Dermis microvascular lymphatic vessel endothelial cell (primary cell): ENCODE data around the gene UBQLN1. TPM values are rescaled to one million over a fixed set of nuclear protein-coding genes. Genes with fewer than 3 reads are reported as not detected.

Experiments used
- DNase-seq, 2 donors: peaks; one replicate each; pipeline versions ENCODE4 v3.0.0 to v3.0.0-alpha.2; 2010; ENCODE audit warnings: low read depth in 2 of 2
- total RNA-seq: library from RNA; depleted of rRNA; stranded (reverse); fragments of >200 nt; gene quantifications from 2 replicates; pipeline ENCODE4 v1.2.1, GENCODE V29; 2014

Gene UBQLN1
- total RNA-seq, 1 donor from 2014 or later = 98.8 TPM

DNA sequence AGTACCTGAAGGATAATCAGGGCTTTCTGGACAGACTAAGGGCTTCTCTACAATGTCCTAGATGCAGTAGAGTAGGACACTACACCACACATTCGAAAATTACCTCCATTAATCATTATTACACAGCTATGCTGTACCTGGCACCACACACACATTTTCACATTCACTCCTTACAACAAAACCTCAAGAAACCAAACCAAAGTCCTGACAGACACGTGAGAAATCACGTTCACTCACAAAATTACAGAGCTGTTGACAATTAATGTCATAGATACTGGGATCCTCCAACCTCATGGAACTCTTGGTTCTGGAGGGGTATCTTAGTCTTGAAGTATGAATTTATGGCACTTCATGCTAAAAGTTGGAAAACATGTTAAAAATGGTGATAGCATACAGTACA lies 16.3 kb downstream of the UBQLN1 start:
- DNase-seq = no peak

- DNase-seq = no peak
These were observed 18.8 kb downstream of the UBQLN1 start for GRCh38 chr9:83688921-83689320.

DNA sequence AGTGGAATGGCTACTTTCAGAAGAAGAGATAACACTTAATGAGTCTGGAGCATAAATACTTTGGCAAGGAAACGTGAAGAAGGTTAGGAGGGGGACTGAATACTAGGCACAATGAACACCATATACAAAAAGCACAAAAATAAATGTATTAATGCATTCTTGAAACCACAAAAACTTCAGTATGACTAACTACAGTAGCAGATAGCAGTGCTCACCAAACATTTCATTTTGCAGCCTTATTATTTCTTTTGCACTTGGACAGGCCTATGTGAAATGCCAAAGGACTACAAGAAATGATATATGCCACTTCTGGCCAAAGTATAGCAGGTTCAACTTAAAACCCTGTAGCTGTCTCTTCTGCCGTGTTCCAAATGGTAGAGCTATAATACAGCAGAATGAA lies 26.3 kb downstream of the UBQLN1 start:
- no peak for DNase-seq

DNA sequence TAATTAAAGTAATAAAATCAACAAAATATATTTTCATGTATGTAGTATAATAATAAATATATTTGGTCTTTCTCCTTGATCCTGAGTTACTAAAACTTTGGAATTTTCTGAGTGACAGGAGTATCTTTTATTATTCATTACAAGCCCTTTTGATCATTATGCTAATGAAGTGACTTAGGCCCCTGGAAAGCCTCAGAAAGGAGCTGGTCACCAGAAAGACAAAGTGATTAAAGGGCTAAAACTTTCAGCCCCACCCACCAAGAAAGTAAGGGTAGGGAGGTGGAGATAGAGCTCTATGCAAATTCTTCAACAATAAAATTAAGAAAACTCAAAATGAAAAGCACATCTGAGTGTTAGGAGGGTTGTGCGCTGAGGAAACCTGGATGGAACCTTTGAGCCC lies 27.5 kb downstream of the UBQLN1 start:
- no peak for DNase-seq

GRCh38 chr9:83677596-83677995 lies 30.2 kb downstream of the UBQLN1 start:
- no peak for DNase-seq

DNA sequence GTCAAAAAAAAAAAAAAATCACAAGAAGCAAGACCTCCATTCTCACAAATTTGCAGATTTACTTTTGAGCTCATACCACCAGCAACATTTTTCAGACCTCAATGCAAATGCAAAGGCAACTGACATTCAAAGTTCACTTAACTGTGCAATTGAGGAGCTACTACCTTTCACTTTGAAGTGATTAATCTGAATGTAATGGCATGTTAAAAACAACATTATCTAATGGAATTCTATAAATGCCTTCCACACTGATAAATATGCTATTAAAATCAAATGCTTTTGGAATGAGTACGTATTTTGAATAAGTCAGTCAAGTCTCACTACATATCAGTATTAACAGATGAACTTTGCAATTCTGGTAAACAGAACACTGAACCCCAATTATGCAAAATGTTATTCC lies 32.3 kb downstream of the UBQLN1 start:
- no peak for DNase-seq

- no peak for DNase-seq
These were observed 36.3 kb downstream of the UBQLN1 start for GRCh38 chr9:83671451-83671850.

DNA sequence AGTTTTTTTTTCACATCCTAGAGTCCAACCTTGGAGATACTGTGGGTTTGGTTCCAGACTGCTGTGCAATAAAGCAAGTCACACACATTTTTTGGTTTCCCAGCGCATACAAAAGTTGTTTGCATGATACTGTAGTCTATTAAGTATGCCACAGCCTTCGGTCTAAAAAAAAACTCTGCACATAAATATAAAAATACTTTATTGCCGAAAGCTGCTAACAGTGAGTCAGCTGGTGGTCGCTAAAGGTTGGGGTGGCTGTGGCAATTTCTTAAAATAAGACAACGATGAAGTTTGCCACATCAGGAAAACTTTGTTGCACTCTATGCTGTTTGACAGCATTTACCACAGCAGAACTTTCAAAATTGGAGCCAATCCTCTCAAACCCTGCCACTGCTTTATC lies 37.4 kb downstream of the UBQLN1 start:
- no peak for DNase-seq

DNA sequence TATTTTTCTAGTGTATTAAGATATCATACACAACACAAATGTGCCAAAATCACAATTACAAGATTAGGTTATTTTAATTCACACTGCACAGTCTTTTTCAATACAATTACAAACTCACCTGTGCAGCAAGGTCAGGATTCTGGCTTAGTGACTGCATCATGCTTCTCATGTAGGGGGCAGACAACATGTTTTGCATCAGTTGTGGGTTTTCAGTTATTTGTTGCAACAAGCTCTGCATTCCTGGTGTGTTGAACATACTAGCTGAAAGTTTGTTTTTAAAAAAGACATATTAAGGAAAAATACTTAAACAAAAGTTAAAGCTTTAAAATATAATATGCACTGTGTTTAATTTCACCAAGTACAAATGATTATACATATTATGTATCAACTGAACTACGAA lies 38.7 kb downstream of the UBQLN1 start:
- DNase-seq = no peak

DNA sequence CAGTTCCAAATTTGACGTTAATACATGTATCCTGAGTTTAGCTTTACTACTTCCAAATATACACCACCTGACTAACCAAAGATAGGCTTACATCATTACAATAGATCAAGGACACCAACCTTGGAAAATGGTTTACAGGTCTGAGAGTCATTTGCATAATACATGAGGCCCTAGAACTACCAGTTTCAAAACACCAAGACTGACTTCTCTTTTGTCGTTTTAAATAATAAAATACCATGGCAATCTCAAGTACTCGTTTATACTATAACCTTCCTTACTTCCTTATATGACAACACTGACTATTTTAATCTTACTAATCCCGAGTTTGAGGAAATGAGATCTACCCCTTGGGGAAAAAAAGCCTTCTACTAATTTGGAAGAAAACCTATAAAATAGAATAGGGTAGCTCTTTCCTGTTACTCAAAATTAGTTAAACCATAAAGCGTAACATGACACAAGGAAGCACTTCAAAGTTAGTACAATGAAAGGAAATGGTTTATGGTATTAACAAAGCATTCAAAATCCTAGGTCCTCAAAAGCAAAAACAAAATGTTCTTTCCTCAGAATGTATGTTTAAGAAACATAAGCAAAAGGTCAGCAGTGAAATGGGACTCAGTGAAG lies 42.1 kb downstream of the UBQLN1 start:
- peak; percentile 43 to 71 for DNase-seq

GRCh38 chr9:83662933-83663332 lies 44.8 kb downstream of the UBQLN1 start:
- no peak for DNase-seq

DNA sequence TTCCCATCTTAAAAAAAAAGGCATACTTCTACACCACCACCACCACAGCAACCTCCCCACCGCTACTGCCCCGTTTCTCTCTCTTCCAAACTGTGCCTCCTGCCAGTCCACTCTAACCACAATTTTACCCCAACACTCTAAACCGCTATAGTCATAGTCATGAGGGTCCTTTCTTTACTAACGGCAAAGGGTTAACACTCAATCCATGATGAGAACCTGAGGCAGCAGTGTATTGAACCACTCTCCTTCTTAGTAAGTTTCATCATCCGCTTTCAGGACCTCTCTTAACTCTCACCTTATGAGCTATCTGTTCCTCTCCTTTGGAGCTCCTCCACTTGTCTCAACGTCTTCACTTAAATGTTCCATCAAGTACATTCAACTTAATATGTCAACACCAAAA lies 50.8 kb downstream of the UBQLN1 start:
- no peak for DNase-seq

- DNase-seq = no peak
These were observed 51.6 kb downstream of the UBQLN1 start for GRCh38 chr9:83656032-83656680.

DNA sequence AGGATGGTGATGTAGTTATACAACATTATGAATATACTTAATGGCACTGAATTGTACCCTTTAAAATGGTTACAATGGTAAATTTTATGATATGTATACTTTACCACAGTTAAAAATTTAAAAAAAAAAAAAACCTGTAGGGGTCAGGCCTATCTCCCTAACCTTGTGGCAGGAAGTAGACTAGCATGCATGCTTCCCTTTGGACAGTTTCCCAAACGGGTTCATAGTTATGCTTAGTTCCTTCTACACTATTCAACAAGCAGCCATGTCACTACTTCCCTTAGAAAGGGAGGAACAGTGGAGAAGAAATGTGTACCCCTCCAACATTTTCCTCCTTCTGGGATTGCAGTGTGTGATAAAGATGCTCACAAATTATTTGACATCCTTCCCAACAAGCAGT lies 52.3 kb downstream of the UBQLN1 start:
- peak in 1 of 2 donors; percentile 13 for DNase-seq

GRCh38 chr9:83652433-83652832 lies 55.3 kb downstream of the UBQLN1 start:
- no peak for DNase-seq

DNA sequence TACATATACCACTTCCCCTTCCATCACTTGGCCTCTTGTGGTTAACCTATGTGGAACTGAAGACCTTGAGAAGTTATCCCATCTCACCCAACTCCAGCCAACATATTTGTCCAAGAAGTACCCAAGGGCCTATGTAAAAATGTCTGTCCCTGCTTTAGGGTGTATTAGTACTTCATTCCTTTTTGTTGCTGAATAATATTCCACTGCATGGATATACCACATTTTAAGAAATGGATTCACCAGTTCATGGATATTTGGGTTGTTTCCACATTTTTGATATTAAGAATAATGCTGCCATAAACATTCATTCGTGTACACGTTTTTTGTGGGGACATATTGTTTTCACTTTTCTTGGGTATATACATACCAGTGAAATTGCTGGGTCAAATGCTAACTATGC lies 56.2 kb downstream of the UBQLN1 start:
- no peak for DNase-seq

DNA sequence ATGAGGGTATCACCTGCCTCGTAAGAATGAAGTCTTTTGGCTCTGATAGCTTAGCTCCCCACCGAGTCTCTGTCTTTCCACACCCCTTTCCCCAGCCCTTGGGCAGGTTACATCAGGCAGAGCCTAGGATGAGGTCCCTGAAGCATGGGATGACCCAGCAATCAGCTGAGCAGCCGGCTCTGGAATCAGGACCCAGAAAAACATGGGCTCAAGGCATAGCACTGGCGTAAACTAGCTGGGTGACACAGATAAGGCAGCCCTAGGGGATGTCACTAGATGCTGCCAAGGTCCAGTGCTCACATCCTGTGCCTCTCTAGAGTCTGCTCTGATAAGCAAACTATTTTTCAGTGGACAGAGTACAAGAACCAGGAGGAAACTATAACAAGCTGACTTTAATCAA lies 58.2 kb downstream of the UBQLN1 start:
- no peak for DNase-seq

DNA sequence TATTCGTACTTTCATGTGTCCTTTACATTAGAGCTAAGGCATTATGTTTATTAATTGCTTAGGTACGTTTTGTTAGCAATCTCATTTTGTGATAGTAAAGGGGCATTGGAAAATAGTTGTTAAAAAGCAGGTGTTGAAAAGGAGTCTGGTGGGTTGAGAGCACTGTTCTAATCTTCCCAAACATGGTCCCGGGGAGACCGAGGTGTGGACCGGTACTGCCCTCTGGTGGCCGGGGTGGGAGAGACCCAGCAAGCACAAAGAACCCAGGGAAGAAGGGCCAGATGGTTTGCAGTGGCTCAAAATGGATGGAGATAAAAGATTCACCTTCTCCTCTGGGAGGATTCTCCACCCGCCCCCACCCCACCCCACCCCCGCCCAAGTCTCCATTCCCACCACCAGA lies 58.7 kb downstream of the UBQLN1 start:
- DNase-seq = peak; percentile 27 to 51

- no peak for DNase-seq
These were observed 61.1 kb downstream of the UBQLN1 start for GRCh38 chr9:83646500-83647239.

DNA sequence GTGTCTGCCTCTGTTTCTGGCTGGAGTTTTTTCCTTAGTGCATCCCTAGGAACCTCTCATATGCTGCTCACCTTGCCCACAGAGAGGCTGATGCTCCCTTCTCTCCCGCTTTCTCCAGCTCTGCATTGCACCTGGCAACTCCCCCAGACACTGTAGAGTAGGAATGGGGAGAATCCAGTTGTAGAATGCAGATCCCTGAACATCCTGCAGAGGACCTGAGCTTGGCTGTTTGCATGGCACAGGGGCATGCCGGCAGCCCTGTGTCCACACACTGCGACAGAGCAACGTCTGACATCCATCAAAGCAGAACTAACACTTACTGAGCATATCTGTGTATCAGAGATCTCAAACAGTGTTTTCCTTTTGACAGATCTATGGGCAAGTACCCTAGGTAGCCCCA lies 65.0 kb downstream of the UBQLN1 start:
- no peak for DNase-seq

- DNase-seq = peak; percentile 15 to 77
These were observed 68.5 kb downstream of the UBQLN1 start for GRCh38 chr9:83639266-83639665.

DNA sequence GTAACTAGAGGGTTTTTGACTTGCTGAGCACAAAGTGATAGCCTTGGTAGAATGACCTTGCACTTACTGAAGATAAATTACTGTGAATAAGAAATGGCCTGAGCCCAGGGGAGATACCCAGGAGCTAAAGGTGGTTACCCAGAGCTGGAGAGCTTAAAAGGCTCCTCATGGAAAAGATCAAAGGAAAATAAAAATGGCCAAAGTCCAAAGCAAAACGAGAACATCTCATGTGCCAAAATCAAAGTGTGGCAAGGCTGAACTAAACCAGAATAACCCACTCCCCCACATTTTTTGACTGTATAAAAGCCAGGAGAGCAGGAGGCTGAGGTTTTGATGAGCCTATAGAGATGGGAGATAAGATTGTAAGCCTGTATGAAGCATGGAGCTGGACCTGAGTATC lies 70.4 kb downstream of the UBQLN1 start:
- DNase-seq = no peak

GRCh38 chr9:83636813-83637212 lies 70.9 kb downstream of the UBQLN1 start:
- no peak for DNase-seq
